Ovary (tissue), 9 donors: ENCODE results near the gene RBM6. TPM values are rescaled to one million over a fixed set of nuclear protein-coding genes. Genes with fewer than 3 reads are reported as not detected.

Experiments
- DNase-seq, 5 donors: peaks; one replicate each; pipeline ENCODE4 v3.0.0-alpha.2; 2019 to 2020
- H3K27ac ChIP-seq, 2 donors: fragments of 200-600 bp; one replicate each; pipeline versions ENCODE4 v1.5.1 to v1.8.0; 2019 to 2022
- H3K27me3 ChIP-seq: fragments of 200-600 bp; one replicate; pipeline ENCODE4 v1.8.0; 2022
- H3K36me3 ChIP-seq: fragments of 200-600 bp; sonication (generic); one replicate; pipeline ENCODE4 v1.5.1; 2019
- H3K4me1 ChIP-seq: one replicate; pipeline ENCODE4 v1.8.1; 2013; ENCODE audit warnings: mild to moderate bottlenecking, moderate library complexity; ENCODE audit not compliant: insufficient read depth
- H3K4me3 ChIP-seq: fragments of 200-600 bp; sonication (generic); one replicate; pipeline ENCODE4 v1.5.1; 2017
- H3K9me3 ChIP-seq, 2 donors: fragments of 200-600 bp in 1 of 2; sonication (generic) in 1 of 2; one replicate each; pipeline versions ENCODE4 v1.5.1 to v1.8.1; 2013 to 2019; ENCODE audit warnings: mild to moderate bottlenecking in 1 of 2, moderate library complexity in 1 of 2
- EP300 ChIP-seq: sonication (generic); formaldehyde crosslinking; IDR thresholded peaks from one replicate; pipeline ENCODE4 v1.6.1; 2017; ENCODE audit warnings: antibody characterized with exemption
- POLR2A ChIP-seq: fragments of 450-650 bp; IDR thresholded peaks from one replicate; pipeline ENCODE4 v1.6.1; 2017; ENCODE audit warnings: antibody characterized with exemption, mild to moderate bottlenecking, moderate library complexity
- WGBS, 3 donors: extraction: QIAGEN DNeasy Blood & Tissue Kit in 1 of 3; methylation state at CpG; one replicate each; pipeline versions ENCODE4 v1.1.5 to v1.1.7; 2013 to 2017; 5-methylcytosine and 5-hydroxymethylcytosine counted together
- intact Hi-C, 4 donors: fragments of 100-400 bp; cut with DNase I; formaldehyde crosslinking; loops; one replicate each; pipeline versions ENCODE4 v1.11.0 to v1.15.1; 2022 to 2023
- polyA plus RNA-seq, 2 donors: library from polyadenylated mRNA; stranded (reverse); fragments of 200-250 nt in 1 of 2; fragments of 350-450 nt in 1 of 2; fragmentation: Illumina TruSeq in 1 of 2; extraction: RNeasy Lipid Tissue Mini Kit (QIAGEN cat#74804) in 1 of 2; gene quantifications; one replicate each; pipeline ENCODE4 v1.2.3, GENCODE V29; 2013 to 2014
- total RNA-seq, 7 donors: library from RNA; depleted of rRNA in 2 of 7; stranded (reverse); fragments of >200 nt in 2 of 7; fragmentation: NEBNext Ultra II Directional in 3 of 7; extraction: Animal tissue kit (Norgen Biotek cat#: 25700) in 3 of 7; gene quantifications; one replicate each; pipeline versions ENCODE4 v1.1.0 to v1.2.4, GENCODE V29; 2016 to 2023
- TF ChIP-seq, protein P1 (sequence below), 3 donors: fragments of 450-650 bp in 2 of 3; fragments of 200-600 bp in 1 of 3; IDR thresholded peaks; one replicate each; pipeline versions ENCODE4 v1.5.1 to v1.8.0; 2016 to 2022; ENCODE audit warnings: antibody characterized with exemption in 3 of 3, mild to moderate bottlenecking in 1 of 3
- donor health status: DM: no; HTN: no; CAD: no; lungs with moderate emphysema.
- donor health status: DM: no; HTN: no; CAD: no.
- donor health status: Bipolar disorder and iron deficiency.
- donor health status: DM: yes; HTN: yes; CAD: no.
- donor health status: DM: no; HTN: no; CAD: no.
- donor health status: DM: yes; HTN: yes; CAD: no.

The RBM6 gene
- total and polyA plus RNA-seq, 9 donors = 70.1 to 108 (median 88.0) TPM

DNA sequence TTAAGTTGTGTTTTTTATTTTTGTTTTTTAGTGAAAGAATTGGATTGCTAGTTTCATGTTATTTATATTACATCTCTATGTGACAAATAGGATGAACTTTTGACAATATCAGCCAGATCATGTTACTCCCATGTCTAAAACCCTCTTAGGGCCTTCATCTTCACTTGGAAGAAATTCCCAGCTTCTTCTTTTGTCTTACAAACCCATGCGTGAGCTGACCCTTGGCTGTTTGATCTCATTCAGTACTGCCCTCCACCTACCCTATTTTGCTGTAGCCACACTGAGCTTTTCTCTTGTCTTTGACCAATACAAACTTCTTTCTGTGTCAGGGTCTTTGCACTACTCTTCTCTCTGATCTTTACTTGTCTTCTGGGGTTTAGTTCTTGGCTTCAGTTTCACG is 37.0 kb downstream of the RBM6 start:
- no peaks in the 10 kb centered on the region for H3K9me3 ChIP-seq
- no peak overlapping the region for H3K4me3 ChIP-seq
- TF ChIP-seq, protein P1, sequence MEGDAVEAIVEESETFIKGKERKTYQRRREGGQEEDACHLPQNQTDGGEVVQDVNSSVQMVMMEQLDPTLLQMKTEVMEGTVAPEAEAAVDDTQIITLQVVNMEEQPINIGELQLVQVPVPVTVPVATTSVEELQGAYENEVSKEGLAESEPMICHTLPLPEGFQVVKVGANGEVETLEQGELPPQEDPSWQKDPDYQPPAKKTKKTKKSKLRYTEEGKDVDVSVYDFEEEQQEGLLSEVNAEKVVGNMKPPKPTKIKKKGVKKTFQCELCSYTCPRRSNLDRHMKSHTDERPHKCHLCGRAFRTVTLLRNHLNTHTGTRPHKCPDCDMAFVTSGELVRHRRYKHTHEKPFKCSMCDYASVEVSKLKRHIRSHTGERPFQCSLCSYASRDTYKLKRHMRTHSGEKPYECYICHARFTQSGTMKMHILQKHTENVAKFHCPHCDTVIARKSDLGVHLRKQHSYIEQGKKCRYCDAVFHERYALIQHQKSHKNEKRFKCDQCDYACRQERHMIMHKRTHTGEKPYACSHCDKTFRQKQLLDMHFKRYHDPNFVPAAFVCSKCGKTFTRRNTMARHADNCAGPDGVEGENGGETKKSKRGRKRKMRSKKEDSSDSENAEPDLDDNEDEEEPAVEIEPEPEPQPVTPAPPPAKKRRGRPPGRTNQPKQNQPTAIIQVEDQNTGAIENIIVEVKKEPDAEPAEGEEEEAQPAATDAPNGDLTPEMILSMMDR (IDR thresholded peaks at IDR 0.05) = no peak
- TF ChIP-seq POLR2A = no peak
- no peak for TF ChIP-seq EP300
- intact Hi-C loops = no loop called here
- H3K4me1 ChIP-seq = no peaks in the 10 kb centered on the region
- no peak for DNase-seq
- 91% methylated on average over 2 of the region's 2 CpGs for WGBS, 3 donors
- H3K27ac ChIP-seq = no peak overlapping the region
- H3K36me3 ChIP-seq = no peaks in the 10 kb centered on the region
- no peaks in the 10 kb centered on the region for H3K27me3 ChIP-seq

DNA sequence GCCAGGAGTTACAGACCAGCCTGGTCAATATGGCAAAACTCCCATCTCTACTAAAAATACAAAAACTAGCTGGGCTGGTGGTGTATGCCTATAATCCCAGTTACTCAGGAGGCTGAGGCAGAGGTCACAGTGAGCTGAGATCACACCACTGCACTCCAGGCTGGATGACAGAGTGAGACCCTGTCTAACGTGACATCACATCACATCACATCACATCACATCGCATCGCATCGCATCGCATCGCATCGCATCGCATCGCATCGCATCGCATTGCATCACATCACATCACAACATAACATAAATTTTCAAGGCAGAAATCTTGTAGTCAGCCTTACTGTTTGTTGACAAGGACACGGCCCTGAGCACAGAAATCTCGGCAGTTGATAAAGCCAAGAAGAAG is 44.4 kb downstream of the RBM6 start:
- intact Hi-C loops = no loop called here
- no peak overlapping the region for H3K27ac ChIP-seq
- no peak for DNase-seq
- no peaks in the 10 kb centered on the region for H3K36me3 ChIP-seq
- no peaks in the 10 kb centered on the region for H3K27me3 ChIP-seq
- no peaks in the 10 kb centered on the region for H3K4me1 ChIP-seq
- 60 to 87% (median 74%) methylated on average over 13 of the region's 13 CpGs for WGBS, 3 donors
- no peak overlapping the region for H3K4me3 ChIP-seq
- TF ChIP-seq POLR2A (no peak), EP300 (no peak)
- TF ChIP-seq, protein P1 (IDR thresholded peaks at IDR 0.05) = no peak
- H3K9me3 ChIP-seq = no peaks in the 10 kb centered on the region

DNA sequence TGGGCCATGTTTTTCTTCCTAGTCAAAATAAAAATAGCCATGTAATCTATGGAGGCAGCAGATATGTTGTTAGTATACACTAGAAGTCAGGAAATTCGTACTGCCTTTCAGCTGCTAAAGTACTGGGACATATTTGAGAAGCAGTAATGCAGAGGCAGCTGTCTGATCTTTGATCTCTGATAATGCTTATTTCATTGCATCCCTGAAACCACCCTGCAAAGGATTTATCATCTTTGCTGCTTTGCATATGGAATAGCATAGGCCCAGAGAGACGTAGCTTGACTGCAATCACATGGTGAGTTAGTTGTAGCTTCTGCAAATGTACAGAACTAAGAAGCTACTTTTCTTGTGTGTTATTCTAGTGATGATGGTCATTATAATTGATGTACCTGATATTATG is 52.4 kb downstream of the RBM6 start:
- no peaks in the 10 kb centered on the region for H3K9me3 ChIP-seq
- no peak overlapping the region for H3K4me3 ChIP-seq
- TF ChIP-seq EP300 (no peak), POLR2A (no peak)
- TF ChIP-seq, protein P1 (IDR thresholded peaks at IDR 0.05) = no peak
- no peak for DNase-seq
- H3K4me1 ChIP-seq = no peaks in the 10 kb centered on the region
- no peaks in the 10 kb centered on the region for H3K27me3 ChIP-seq
- intact Hi-C loops = no loop called here
- no peak overlapping the region for H3K27ac ChIP-seq
- no peaks in the 10 kb centered on the region for H3K36me3 ChIP-seq
- WGBS, 3 donors = 82 to 86% (median 86%) methylated on average over 2 of the region's 2 CpGs

DNA sequence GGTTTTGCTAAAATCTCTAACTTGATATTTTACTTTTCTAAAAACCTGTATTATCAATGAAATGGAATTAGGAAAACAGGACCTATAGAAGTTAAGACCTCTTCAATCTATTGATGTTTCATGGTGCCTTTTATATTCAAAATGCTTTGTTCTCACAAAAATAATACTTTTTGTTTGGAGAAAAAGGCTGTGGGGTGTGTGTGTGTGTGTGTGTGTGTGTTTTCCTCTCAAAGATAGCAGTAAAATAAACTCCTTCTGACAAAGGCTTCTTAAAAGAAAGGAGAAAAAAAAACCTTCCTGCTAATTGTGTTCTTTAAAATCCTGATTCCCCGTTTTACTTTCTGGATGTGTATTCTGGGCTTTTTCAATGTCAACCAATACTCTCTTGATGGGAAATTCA is 54.5 kb downstream of the RBM6 start:
- H3K4me1 ChIP-seq = no peaks in the 10 kb centered on the region
- DNase-seq = no peak
- no peaks in the 10 kb centered on the region for H3K36me3 ChIP-seq
- TF ChIP-seq POLR2A (no peak), EP300 (no peak)
- TF ChIP-seq, protein P1 (IDR thresholded peaks at IDR 0.05) = no peak
- no peak overlapping the region for H3K27ac ChIP-seq
- H3K27me3 ChIP-seq = no peaks in the 10 kb centered on the region
- WGBS, 3 donors = 58 to 82% (median 79%) methylated on average over 1 of the region's 1 CpG
- H3K4me3 ChIP-seq = no peak overlapping the region
- no peaks in the 10 kb centered on the region for H3K9me3 ChIP-seq
- intact Hi-C loops = no loop called here

DNA sequence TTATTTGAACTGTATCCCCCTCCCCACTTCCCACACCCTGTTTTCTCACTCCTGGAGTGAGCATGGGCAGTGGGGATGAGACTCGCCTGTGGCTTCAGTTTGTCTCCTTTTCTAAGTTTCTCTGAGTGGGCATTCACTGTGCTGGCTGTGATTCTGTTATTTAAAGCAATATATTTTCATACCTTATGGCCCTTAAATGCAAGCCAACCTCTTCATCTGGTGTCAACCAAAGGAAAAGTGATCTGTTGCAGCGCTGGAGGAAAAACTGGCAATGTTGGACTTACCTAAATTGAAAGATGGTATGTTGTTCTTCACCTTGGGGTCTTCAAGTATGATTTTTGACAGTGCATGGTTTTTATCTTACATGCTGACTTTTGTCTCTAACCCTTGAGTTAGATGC is 56.1 kb downstream of the RBM6 start:
- Histone ChIP-seq H3K9me3 (no peaks in the 10 kb centered on the region), H3K27me3 (no peaks in the 10 kb centered on the region), H3K4me3 (no peak overlapping the region), H3K4me1 (no peaks in the 10 kb centered on the region), H3K27ac (no peak overlapping the region), H3K36me3 (no peaks in the 10 kb centered on the region)
- DNase-seq = no peak
- WGBS, 3 donors = 95 to 99% (median 96%) methylated on average over 2 of the region's 2 CpGs
- TF ChIP-seq, protein P1 (IDR thresholded peaks at IDR 0.05) = no peak
- TF ChIP-seq POLR2A = no peak
- no peak for TF ChIP-seq EP300
- intact Hi-C loops = no loop called here
